WTC11 (cell line): Measurements from ENCODE around the gene UQCR11.

Source experiments
- CREB1 ChIP-seq: sonication (generic); formaldehyde crosslinking; IDR thresholded peaks from 2 replicates; pipeline ENCODE4 v1.8.0; 2023; ENCODE audit warnings: mild to moderate bottlenecking, missing genetic modification reagents
- CREM ChIP-seq: sonication (generic); formaldehyde crosslinking; IDR thresholded peaks from 2 replicates; pipeline ENCODE4 v1.8.1; 2022; ENCODE audit warnings: mild to moderate bottlenecking, missing genetic modification reagents, moderate library complexity
- ESRRA ChIP-seq: sonication (generic); formaldehyde crosslinking; IDR thresholded peaks from 2 replicates; pipeline ENCODE4 v1.8.1; 2022; ENCODE audit warnings: mild to moderate bottlenecking, missing genetic modification reagents, borderline replicate concordance
- JUN ChIP-seq: sonication (generic); formaldehyde crosslinking; IDR thresholded peaks from 2 replicates; pipeline ENCODE4 v1.8.0; 2023; ENCODE audit warnings: mild to moderate bottlenecking, missing genetic modification reagents
- MLX ChIP-seq: sonication (generic); formaldehyde crosslinking; IDR thresholded peaks from 2 replicates; pipeline ENCODE4 v1.8.1; 2023; ENCODE audit warnings: mild to moderate bottlenecking, missing genetic modification reagents, moderate library complexity
- NFYB ChIP-seq: sonication (generic); formaldehyde crosslinking; conservative IDR thresholded peaks from 2 replicates; pipeline ENCODE4 v1.8.0; 2022; ENCODE audit warnings: low read depth, missing genetic modification reagents
- USF2 ChIP-seq: sonication (generic); formaldehyde crosslinking; IDR thresholded peaks from 2 replicates; pipeline ENCODE4 v1.8.1; 2023; ENCODE audit warnings: mild to moderate bottlenecking, missing genetic modification reagents, moderate library complexity
- ZNF232 ChIP-seq: sonication (generic); formaldehyde crosslinking; IDR thresholded peaks from 2 replicates; pipeline ENCODE4 v1.8.0; 2022; ENCODE audit warnings: mild to moderate bottlenecking, missing genetic modification reagents
- ZNF416 ChIP-seq: fragments of 250-450 bp; sonication (Bioruptor Pico); IDR thresholded peaks from 2 replicates; pipeline ENCODE4 v1.9.0; 2021; ENCODE audit warnings: mild to moderate bottlenecking, inconsistent platforms
- TF ChIP-seq, protein P1 (sequence below): sonication (generic); formaldehyde crosslinking; IDR thresholded peaks from 2 replicates; pipeline ENCODE4 v1.8.1; 2022; ENCODE audit warnings: mild to moderate bottlenecking, missing genetic modification reagents, moderate library complexity, borderline replicate concordance
- TF ChIP-seq, protein P2 (sequence below): fragments of 200-600 bp; IDR thresholded peaks from 2 replicates; pipeline ENCODE4 v1.8.0; 2022; ENCODE audit warnings: antibody characterized with exemption
- TF ChIP-seq, protein P3 (sequence below): sonication (generic); formaldehyde crosslinking; IDR thresholded peaks from 2 replicates; pipeline ENCODE4 v1.8.1; 2022; ENCODE audit warnings: low read depth, missing genetic modification reagents, borderline replicate concordance
- TF ChIP-seq, protein P4 (sequence below): sonication (generic); formaldehyde crosslinking; IDR thresholded peaks from 2 replicates; pipeline ENCODE4 v1.8.0; 2023; ENCODE audit warnings: missing genetic modification reagents, mild to moderate bottlenecking, borderline replicate concordance

DNA sequence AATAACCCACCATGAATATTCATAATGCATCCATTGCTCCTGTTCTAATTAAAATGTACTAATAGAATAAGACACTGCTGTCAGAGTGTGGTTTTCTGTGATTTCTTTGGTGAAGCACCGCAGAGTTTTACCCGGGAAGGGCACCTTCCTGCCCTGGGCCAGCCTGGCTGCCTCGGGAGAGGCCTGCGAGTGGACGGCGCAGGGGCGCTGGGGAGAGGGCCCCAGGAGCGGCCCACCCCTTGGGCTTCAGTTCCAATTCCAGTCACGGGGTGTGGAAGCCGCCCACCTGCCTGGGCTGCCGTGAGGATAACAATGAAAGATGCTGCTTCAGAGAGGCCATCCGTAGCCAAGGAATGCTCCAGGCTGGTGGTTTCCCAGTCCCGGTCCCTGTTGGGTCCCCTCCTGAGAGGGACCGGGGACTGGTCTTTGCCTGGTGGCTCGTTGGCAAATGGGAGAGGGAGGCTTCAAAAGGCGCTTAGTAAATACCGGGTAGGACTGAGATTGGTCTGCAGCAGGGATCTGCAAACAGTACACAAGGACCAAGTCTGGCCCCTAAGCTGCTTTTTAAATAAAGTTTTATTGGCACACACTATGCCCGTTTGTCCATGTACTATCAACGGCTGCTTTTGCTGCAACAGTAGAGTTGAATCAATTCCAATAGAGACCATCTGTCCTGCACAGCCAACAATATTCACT is 29.1 kb upstream of the UQCR11 start:
- TF ChIP-seq, protein P1, sequence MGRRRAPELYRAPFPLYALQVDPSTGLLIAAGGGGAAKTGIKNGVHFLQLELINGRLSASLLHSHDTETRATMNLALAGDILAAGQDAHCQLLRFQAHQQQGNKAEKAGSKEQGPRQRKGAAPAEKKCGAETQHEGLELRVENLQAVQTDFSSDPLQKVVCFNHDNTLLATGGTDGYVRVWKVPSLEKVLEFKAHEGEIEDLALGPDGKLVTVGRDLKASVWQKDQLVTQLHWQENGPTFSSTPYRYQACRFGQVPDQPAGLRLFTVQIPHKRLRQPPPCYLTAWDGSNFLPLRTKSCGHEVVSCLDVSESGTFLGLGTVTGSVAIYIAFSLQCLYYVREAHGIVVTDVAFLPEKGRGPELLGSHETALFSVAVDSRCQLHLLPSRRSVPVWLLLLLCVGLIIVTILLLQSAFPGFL (CRISPR knock-in tag): no peak
- TF ChIP-seq ESRRA (CRISPR knock-in tag) (no peak), JUN (no peak), NFYB (no peak), ZNF416 (CRISPR knock-in tag) (no peak), MLX (no peak), CREM (CRISPR knock-in tag) (no peak), ZNF232 (CRISPR knock-in tag) (no peak), CREB1 (CRISPR knock-in tag) (no peak), USF2 (CRISPR knock-in tag) (no peak)
- TF ChIP-seq, protein P2, sequence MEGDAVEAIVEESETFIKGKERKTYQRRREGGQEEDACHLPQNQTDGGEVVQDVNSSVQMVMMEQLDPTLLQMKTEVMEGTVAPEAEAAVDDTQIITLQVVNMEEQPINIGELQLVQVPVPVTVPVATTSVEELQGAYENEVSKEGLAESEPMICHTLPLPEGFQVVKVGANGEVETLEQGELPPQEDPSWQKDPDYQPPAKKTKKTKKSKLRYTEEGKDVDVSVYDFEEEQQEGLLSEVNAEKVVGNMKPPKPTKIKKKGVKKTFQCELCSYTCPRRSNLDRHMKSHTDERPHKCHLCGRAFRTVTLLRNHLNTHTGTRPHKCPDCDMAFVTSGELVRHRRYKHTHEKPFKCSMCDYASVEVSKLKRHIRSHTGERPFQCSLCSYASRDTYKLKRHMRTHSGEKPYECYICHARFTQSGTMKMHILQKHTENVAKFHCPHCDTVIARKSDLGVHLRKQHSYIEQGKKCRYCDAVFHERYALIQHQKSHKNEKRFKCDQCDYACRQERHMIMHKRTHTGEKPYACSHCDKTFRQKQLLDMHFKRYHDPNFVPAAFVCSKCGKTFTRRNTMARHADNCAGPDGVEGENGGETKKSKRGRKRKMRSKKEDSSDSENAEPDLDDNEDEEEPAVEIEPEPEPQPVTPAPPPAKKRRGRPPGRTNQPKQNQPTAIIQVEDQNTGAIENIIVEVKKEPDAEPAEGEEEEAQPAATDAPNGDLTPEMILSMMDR: no peak
- TF ChIP-seq, protein P3, sequence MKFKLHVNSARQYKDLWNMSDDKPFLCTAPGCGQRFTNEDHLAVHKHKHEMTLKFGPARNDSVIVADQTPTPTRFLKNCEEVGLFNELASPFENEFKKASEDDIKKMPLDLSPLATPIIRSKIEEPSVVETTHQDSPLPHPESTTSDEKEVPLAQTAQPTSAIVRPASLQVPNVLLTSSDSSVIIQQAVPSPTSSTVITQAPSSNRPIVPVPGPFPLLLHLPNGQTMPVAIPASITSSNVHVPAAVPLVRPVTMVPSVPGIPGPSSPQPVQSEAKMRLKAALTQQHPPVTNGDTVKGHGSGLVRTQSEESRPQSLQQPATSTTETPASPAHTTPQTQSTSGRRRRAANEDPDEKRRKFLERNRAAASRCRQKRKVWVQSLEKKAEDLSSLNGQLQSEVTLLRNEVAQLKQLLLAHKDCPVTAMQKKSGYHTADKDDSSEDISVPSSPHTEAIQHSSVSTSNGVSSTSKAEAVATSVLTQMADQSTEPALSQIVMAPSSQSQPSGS (CRISPR knock-in tag): no peak
- TF ChIP-seq, protein P4, sequence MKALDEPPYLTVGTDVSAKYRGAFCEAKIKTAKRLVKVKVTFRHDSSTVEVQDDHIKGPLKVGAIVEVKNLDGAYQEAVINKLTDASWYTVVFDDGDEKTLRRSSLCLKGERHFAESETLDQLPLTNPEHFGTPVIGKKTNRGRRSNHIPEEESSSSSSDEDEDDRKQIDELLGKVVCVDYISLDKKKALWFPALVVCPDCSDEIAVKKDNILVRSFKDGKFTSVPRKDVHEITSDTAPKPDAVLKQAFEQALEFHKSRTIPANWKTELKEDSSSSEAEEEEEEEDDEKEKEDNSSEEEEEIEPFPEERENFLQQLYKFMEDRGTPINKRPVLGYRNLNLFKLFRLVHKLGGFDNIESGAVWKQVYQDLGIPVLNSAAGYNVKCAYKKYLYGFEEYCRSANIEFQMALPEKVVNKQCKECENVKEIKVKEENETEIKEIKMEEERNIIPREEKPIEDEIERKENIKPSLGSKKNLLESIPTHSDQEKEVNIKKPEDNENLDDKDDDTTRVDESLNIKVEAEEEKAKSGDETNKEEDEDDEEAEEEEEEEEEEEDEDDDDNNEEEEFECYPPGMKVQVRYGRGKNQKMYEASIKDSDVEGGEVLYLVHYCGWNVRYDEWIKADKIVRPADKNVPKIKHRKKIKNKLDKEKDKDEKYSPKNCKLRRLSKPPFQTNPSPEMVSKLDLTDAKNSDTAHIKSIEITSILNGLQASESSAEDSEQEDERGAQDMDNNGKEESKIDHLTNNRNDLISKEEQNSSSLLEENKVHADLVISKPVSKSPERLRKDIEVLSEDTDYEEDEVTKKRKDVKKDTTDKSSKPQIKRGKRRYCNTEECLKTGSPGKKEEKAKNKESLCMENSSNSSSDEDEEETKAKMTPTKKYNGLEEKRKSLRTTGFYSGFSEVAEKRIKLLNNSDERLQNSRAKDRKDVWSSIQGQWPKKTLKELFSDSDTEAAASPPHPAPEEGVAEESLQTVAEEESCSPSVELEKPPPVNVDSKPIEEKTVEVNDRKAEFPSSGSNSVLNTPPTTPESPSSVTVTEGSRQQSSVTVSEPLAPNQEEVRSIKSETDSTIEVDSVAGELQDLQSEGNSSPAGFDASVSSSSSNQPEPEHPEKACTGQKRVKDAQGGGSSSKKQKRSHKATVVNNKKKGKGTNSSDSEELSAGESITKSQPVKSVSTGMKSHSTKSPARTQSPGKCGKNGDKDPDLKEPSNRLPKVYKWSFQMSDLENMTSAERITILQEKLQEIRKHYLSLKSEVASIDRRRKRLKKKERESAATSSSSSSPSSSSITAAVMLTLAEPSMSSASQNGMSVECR (CRISPR knock-in tag): no peak
